Measurements from ENCODE around the gene STK10. TPM values are rescaled to one million over a fixed set of nuclear protein-coding genes. Genes with fewer than 3 reads are reported as not detected.

Gene STK10
- total RNA-seq, 1 donor from 2014 or later = 72.5 TPM

- peak; percentile 36 to 47 for ATAC-seq
Measured at GRCh38 chr5:172163346-172163745, 24.7 kb downstream of the STK10 start.

GRCh38 chr5:172162987-172163343 lies 25.1 kb downstream of the STK10 start:
- ATAC-seq (no peak), DNase-seq (no peak)
- Histone ChIP-seq H3K9me3 (no peaks in the 10 kb centered on the region), H3K27me3 (ENCODE audit: low read depth) (no peaks in the 10 kb centered on the region), H3K4me3 (no peak overlapping the region), H3K27ac (peak overlapping the region; percentile 18), H3K4me1 (peaks cover 48% of the 10 kb centered on the region), H3K36me3 (peaks cover 2% of the 10 kb centered on the region)
- intact Hi-C loops (cut with DNase I) = no loop called here
- TF ChIP-seq CTCF (IDR thresholded peaks at IDR 0.05) = no peak

More at GRCh38 chr5:172163346-172163745, 24.7 kb downstream of the STK10 start:
- peaks cover 52% of the 10 kb centered on the region for H3K4me1 ChIP-seq
- peak overlapping the region; percentile 18 for H3K27ac ChIP-seq
- no peaks in the 10 kb centered on the region for H3K27me3 ChIP-seq (ENCODE audit: low read depth)
- intact Hi-C loops (cut with DNase I) = no loop called here
- H3K36me3 ChIP-seq = no peaks in the 10 kb centered on the region
- no peak for DNase-seq
- TF ChIP-seq CTCF (IDR thresholded peaks at IDR 0.05) = no peak
- no peak overlapping the region for H3K4me3 ChIP-seq
- H3K9me3 ChIP-seq = no peaks in the 10 kb centered on the region

GRCh38 chr5:172162323-172162986 lies 25.6 kb downstream of the STK10 start:
- TF ChIP-seq CTCF (IDR thresholded peaks at IDR 0.05) = no peak
- ATAC-seq = no peak
- intact Hi-C loops (cut with DNase I) = no loop called here
- H3K27ac ChIP-seq = peak overlapping the region; percentile 18
- H3K36me3 ChIP-seq = peaks cover 3% of the 10 kb centered on the region
- DNase-seq = no peak
- H3K4me1 ChIP-seq = peaks cover 43% of the 10 kb centered on the region
- H3K4me3 ChIP-seq = no peak overlapping the region
- H3K9me3 ChIP-seq = no peaks in the 10 kb centered on the region
- no peaks in the 10 kb centered on the region for H3K27me3 ChIP-seq (ENCODE audit: low read depth)

- ATAC-seq = no peak
- H3K4me1 ChIP-seq = peaks cover 39% of the 10 kb centered on the region
Measured at GRCh38 chr5:172160506-172160905, 27.5 kb downstream of the STK10 start.

GRCh38 chr5:172159016-172159415 lies 29.0 kb downstream of the STK10 start:
- H3K27me3 ChIP-seq (ENCODE audit: low read depth) = no peaks in the 10 kb centered on the region
- intact Hi-C loops (cut with DNase I) = no loop called here
- TF ChIP-seq CTCF (IDR thresholded peaks at IDR 0.05) = no peak
- H3K9me3 ChIP-seq = no peaks in the 10 kb centered on the region
- H3K27ac ChIP-seq = no peak overlapping the region
- no peak overlapping the region for H3K4me3 ChIP-seq
- ATAC-seq (no peak), DNase-seq (no peak)
- H3K36me3 ChIP-seq = peaks cover 26% of the 10 kb centered on the region
- H3K4me1 ChIP-seq = peaks cover 33% of the 10 kb centered on the region

More at GRCh38 chr5:172160506-172160905, 27.5 kb downstream of the STK10 start:
- DNase-seq = no peak
- no peaks in the 10 kb centered on the region for H3K9me3 ChIP-seq
- peaks cover 13% of the 10 kb centered on the region for H3K36me3 ChIP-seq
- H3K4me3 ChIP-seq = no peak overlapping the region
- H3K27me3 ChIP-seq (ENCODE audit: low read depth) = no peaks in the 10 kb centered on the region
- no peak for TF ChIP-seq CTCF (IDR thresholded peaks at IDR 0.05)
- intact Hi-C loops (cut with DNase I) = no loop called here
- H3K27ac ChIP-seq = no peak overlapping the region

Data from lower lobe of right lung (tissue), 2 donors.